HG03575 (cell line): Measurements from ENCODE around the gene CDK8.

Experiments
- ATAC-seq: cut with Tn5 transposase; IDR thresholded peaks from one replicate; pipeline ENCODE4 v1.9.1; 2021; ENCODE audit not compliant: unreplicated experiment, insufficient number of reproducible peaks, low FRiP score; ENCODE audit errors: extremely low read depth

Gene CDK8

GRCh38 chr13:26253787-26254582, at the start of gene CDK8:
Gene CDK8 (plus strand): TSS chr13:26254129. CDS start chr13:26254642, 513 bp downstream.
- ATAC-seq, result peak; percentile 71

- no peak for ATAC-seq
These were observed 45.6 kb upstream of the CDK8 start for GRCh38 chr13:26208287-26208686.

DNA sequence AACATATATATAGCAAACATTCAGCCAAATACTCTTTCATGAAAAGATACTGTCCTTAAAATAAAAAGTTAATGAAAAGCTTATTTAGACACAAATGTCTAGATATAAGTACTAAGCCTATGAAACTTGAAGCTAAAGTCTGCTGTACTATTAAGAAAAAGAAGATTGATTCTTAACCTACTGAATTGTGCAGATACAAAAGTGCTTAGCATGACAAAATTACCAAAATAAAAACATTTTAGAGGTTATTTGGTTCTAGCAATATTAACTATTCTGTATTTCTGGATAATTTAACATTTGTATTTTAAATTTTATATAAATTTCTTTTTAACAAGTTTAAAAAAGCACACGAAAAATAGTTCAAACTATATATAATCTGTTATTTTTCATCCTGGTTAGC, 40.6 kb upstream of the CDK8 start:
- no peak for ATAC-seq

DNA sequence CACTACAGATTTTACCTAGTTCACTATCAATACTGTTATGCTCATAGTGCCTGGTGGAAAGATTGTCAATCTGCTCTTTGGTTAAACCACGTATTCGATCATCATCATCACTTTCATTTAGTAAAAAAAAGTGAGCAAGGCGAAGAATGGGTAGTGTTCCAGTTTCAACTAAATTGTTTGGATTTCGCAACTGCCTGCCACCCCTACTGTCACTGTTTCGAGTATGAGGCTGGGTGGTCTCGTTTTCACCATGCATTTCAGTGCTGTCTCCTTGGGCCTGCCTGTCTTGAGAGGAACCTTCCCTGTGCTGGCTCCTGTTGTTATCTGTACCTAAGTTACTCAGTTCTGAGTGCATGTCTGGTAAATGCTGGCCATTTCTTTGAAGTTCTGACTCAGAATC, 39.9 kb upstream of the CDK8 start:
- ATAC-seq, result no peak

DNA sequence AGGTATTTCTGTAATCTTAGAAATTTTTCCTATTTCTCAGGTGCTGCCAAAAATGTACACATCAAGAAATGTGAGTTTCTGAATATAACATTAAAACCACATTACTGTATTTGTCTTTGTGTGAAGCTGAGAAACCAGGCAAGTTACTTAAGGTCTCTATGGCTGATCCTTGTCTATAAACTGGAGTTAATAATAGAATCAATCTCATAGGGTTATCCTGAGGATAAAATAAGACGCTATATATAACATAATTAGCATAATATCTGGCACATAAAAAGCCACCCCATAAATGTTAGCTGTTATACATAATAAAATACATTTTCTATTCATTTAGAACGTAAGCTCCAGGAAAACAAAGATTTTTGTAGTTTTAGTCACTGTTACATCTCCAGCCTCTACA, 37.9 kb upstream of the CDK8 start:
- no peak for ATAC-seq

DNA sequence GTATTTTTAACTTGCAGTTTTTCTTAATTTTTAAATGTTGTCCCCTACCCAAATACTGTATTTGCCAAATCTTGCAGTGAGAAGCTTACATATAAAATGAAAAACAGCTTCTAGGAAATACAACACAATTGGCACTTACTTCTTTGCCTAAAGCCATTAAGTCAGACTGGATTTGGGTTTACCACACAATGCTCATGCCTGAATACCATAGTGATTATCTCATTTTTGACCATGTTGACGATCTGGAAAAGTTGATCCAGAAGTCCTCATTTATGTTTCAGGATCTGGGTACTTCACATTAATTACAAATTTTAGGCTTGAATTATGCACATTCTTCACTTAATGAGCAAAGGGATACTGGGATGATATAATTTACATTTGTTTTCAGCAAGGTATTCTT, 34.2 kb upstream of the CDK8 start:
- ATAC-seq, result no peak

DNA sequence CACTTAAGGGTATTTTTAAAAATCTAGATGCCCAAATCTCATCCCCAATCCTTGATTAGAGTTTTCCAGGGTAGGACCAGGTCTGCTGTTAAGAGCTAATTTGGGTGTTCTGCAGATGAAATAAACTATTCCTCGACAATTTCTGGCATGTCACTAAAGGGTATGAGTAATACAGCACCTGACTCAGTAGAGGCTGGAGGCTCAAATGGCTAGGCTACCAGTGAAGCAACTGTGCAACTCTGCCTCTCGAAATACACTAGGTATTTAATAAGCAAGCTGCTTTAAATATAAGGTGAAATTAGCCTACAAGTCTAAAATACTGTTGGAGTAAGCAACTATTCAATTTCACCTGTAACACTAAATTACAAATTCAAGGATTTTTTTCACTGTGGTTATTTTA, 33.4 kb upstream of the CDK8 start:
- ATAC-seq, result no peak

DNA sequence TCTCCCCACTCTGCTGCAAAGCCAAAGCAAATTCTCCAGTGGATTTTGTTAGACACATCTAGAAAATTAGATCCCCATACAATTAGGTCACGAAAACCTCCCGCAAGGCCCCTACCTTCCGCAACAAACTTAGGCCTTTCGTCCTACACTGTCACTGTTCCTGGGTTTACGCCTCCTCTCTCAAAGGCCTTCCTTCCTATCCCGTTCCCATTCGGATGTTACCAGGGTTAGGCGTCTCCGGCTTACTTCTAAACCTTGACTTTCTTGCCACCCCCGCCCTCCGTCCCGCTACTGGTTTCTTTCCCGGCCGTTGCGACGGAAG, 32.6 kb upstream of the CDK8 start:
- no peak for ATAC-seq

GRCh38 chr13:26221721-26222519, 32.0 kb upstream of the CDK8 start, which contains the start of gene RNF6:
Gene RNF6 (minus strand): TSS chr13:26222314. CDS start chr13:26219649, 2,665 bp downstream.
- ATAC-seq, result peak; percentile 96

GRCh38 chr13:26222520-26223046, 31.3 kb upstream of the CDK8 start:
- peak; percentile 20 for ATAC-seq

DNA sequence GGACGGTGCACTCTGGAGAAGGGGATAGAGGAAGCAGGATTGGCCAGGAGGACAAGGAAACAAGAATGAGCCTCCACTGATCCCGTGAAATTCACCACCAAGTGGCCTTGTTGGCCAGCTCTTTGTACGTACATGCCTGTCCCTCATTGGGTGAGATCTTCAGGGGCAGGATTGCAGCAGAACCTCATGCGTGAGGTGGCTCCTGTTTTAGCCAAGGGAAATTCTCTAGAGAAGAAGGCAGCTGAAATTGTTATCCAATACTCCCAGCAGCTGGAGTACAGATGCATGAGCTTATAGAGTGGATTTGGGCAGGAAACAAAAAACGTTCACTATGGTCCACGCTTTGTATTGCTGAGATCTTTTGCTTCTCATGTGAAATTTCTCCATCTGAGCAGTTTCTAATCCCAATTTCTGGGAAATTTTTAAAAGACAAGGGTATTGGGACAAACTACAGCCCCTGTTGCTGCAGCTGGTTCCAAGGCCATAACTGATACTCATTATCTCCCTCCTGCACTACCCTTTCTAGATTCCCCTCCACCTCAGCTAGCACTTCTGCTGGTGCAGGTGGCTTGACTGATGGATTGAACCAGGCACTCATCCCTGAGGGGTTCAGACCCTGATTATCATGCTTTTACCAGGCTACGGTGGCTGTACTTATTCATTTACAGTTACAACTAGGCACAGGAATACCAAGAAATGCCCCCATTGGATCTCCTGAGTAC, 27.9 kb upstream of the CDK8 start:
- ATAC-seq, result no peak

DNA sequence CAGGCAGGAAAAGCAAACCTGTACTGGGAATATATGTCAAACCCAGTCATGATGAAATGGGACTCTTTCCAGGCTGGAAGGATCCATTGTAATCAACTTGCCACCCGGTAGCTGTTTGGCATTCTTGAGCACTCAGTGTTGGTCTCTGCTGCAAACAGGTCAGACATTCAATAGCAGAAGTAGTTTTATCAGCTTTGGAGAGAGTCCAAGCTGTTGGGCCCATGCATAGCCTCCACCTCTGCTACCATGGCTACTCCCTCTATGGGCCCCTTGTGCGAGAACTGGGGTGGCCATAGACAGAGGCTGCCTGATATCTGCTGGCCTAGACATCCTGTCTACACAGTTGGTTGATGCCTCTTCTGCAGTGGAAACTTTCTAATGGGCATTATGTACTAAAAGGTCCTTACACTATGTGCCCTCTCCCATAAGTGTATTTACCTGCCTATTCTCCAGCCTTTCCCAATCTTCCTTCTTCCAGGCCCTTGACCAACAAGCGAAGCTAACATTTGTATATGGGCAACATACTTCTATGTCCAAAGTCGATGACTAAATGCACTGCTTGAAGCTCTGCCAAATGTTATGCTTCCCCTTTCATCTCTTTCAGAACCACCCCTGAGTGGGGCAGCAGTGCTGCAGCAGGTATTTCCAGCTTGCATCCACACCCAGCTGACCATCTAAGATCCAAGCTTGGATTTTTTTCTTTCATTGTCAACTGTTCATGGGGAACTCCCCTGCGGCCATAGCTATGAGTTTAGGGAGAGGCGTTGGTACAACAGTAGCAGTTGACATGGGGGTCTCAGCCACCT, 26.6 kb upstream of the CDK8 start:
- ATAC-seq, result no peak

GRCh38 chr13:26228096-26228495, 25.8 kb upstream of the CDK8 start:
- no peak for ATAC-seq

- no peak for ATAC-seq
These were observed 24.8 kb upstream of the CDK8 start for GRCh38 chr13:26229080-26229615.

- no peak for ATAC-seq
These were observed 23.2 kb upstream of the CDK8 start for GRCh38 chr13:26230703-26231102.

DNA sequence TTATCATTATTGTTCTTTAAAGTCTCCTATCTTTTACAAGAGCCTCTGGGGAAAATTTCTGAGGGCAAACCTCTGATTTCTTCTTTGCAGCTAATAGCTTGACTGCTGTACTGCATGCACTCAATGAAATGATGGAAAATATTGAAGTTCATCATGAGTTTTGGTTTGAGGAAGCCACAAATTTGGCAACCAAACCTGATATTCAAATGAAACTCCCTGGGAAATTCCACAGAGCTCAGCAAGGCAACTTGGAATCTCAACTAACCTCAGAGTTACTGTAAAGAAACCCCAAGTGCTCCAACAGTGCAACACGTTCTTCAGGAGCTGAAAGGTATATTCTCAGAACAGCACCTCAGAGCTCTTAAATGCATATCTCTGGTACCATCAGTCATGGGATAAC, 17.6 kb upstream of the CDK8 start:
- ATAC-seq, result no peak

DNA sequence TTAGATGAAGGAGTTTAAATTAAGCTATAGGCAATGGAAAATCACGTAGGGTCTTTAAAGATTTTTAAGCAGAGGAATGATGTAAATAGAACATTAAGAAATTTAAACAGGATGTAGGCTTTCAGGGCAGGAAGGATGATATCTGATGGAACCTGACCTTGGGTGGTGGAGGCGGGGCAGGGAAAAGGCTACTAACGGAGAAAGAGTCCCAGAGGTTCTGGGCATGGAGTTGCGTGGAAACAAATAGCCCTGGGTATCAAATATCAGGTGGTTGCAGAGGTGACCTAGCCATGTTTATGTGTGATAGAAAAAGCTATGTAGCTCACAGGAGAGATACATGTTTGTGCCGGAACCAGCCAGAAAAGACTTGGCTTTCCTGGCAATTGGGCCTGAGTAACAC, 7.8 kb upstream of the CDK8 start:
- no peak for ATAC-seq

- ATAC-seq, result no peak
These were observed 6.9 kb upstream of the CDK8 start for GRCh38 chr13:26247011-26247410.

DNA sequence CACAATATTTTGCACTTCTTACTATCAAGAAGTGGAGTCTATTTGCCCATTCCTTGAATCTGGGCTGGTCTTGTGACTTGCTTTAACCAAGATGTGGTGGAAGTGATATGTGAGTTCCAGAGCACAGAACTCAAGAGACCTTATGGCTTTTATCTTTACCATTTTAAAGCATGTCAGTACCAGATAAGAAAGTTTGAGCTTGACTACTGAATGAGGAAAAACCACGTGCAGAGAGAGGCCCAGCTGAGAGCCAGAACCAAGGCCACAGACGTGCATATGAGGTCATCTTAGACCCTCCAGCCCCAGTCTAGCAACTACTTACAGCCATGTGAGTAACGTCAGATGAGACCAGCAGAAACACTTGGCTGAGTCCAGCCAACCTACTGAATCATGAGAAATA, 6.3 kb upstream of the CDK8 start:
- no peak for ATAC-seq
